KMS-11 (cell line): ENCODE data around the gene OR10A5.

Experiments used
- H2AFZ ChIP-seq: fragments of 200-600 bp; sonication (generic); 2 replicates; pipeline ENCODE4 v1.6.1; 2016; ENCODE audit warnings: antibody characterized with exemption, mixed run types, low read depth
- H3K27ac ChIP-seq: fragments of 200-600 bp; sonication (generic); 2 replicates; pipeline ENCODE4 v1.6.1; 2016; ENCODE audit warnings: mild to moderate bottlenecking, mixed run types
- H3K27me3 ChIP-seq: fragments of 200-600 bp; sonication (generic); 2 replicates; pipeline ENCODE4 v1.6.1; 2017; ENCODE audit warnings: mild to moderate bottlenecking, low read depth, mixed run types, moderate library complexity; ENCODE audit not compliant: insufficient read depth
- H3K36me3 ChIP-seq: fragments of 200-600 bp; sonication (generic); 2 replicates; pipeline ENCODE4 v1.6.1; 2017; ENCODE audit warnings: mild to moderate bottlenecking, mixed run types; ENCODE audit not compliant: insufficient read depth
- H3K4me1 ChIP-seq: fragments of 200-600 bp; sonication (generic); 2 replicates; pipeline ENCODE4 v1.6.1; 2016; ENCODE audit warnings: mild to moderate bottlenecking, low read depth, mixed run types; ENCODE audit not compliant: poor library complexity, severe bottlenecking
- H3K4me2 ChIP-seq: fragments of 200-600 bp; sonication (generic); 2 replicates; pipeline ENCODE4 v1.7.0; 2016; ENCODE audit warnings: mild to moderate bottlenecking, mixed run types
- H3K4me3 ChIP-seq: fragments of 200-600 bp; sonication (generic); IDR thresholded peaks from 2 replicates; pipeline ENCODE4 v1.6.1; 2017; ENCODE audit warnings: low read depth, low read length, mixed read lengths; ENCODE audit not compliant: insufficient read depth
- H3K79me2 ChIP-seq: fragments of 200-600 bp; sonication (generic); 2 replicates; pipeline ENCODE4 v1.6.1; 2016; ENCODE audit warnings: low read depth, mixed run types; ENCODE audit not compliant: insufficient read depth
- H3K9ac ChIP-seq: fragments of 200-600 bp; sonication (generic); 2 replicates; pipeline ENCODE4 v1.6.1; 2016; ENCODE audit warnings: mild to moderate bottlenecking, mixed run types
- H4K20me1 ChIP-seq: fragments of 200-600 bp; sonication (generic); 2 replicates; pipeline ENCODE4 v1.6.1; 2016; ENCODE audit warnings: mild to moderate bottlenecking, mixed run types; ENCODE audit not compliant: insufficient read depth
- TF ChIP-seq, protein P1 (sequence below): fragments of 200-600 bp; sonication (generic); conservative IDR thresholded peaks from 2 replicates; pipeline ENCODE4 v1.6.1; 2017; ENCODE audit warnings: low read depth, mild to moderate bottlenecking, antibody characterized with exemption, low read length, moderate library complexity, mixed read lengths

Gene OR10A5

GRCh38 chr11:6895010-6895409 lies 49.5 kb downstream of the OR10A5 start:
- no peaks in the 10 kb centered on the region for H3K4me1 ChIP-seq
- H3K4me3 ChIP-seq: no peak overlapping the region
- no peak overlapping the region for H3K27ac ChIP-seq
- no peak overlapping the region for H3K9ac ChIP-seq
- TF ChIP-seq, protein P1, sequence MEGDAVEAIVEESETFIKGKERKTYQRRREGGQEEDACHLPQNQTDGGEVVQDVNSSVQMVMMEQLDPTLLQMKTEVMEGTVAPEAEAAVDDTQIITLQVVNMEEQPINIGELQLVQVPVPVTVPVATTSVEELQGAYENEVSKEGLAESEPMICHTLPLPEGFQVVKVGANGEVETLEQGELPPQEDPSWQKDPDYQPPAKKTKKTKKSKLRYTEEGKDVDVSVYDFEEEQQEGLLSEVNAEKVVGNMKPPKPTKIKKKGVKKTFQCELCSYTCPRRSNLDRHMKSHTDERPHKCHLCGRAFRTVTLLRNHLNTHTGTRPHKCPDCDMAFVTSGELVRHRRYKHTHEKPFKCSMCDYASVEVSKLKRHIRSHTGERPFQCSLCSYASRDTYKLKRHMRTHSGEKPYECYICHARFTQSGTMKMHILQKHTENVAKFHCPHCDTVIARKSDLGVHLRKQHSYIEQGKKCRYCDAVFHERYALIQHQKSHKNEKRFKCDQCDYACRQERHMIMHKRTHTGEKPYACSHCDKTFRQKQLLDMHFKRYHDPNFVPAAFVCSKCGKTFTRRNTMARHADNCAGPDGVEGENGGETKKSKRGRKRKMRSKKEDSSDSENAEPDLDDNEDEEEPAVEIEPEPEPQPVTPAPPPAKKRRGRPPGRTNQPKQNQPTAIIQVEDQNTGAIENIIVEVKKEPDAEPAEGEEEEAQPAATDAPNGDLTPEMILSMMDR: no peak
- no peaks in the 10 kb centered on the region for H3K79me2 ChIP-seq
- H3K36me3 ChIP-seq: no peaks in the 10 kb centered on the region
- no peaks in the 10 kb centered on the region for H4K20me1 ChIP-seq
- no peak overlapping the region for H3K4me2 ChIP-seq
- H2AFZ ChIP-seq: no peak overlapping the region
- H3K27me3 ChIP-seq: no peaks in the 10 kb centered on the region
